HG02852 (cell line): ENCODE measurements around the gene CHRDL2.
"Not testable (repeated sequence)": the region's sequence is repeated elsewhere in the genome, so short reads cannot be mapped to it uniquely, and the experiment has no call there.

Experiments
- ATAC-seq: cut with Tn5 transposase; IDR thresholded peaks from one replicate; pipeline ENCODE4 v1.9.1; 2021; ENCODE audit warnings: mild to moderate bottlenecking, moderate library complexity; ENCODE audit not compliant: unreplicated experiment

CHRDL2 gene

GRCh38 chr11:74673693-74674360, 57.4 kb downstream of the CHRDL2 start:
- ATAC-seq, result no peak

DNA sequence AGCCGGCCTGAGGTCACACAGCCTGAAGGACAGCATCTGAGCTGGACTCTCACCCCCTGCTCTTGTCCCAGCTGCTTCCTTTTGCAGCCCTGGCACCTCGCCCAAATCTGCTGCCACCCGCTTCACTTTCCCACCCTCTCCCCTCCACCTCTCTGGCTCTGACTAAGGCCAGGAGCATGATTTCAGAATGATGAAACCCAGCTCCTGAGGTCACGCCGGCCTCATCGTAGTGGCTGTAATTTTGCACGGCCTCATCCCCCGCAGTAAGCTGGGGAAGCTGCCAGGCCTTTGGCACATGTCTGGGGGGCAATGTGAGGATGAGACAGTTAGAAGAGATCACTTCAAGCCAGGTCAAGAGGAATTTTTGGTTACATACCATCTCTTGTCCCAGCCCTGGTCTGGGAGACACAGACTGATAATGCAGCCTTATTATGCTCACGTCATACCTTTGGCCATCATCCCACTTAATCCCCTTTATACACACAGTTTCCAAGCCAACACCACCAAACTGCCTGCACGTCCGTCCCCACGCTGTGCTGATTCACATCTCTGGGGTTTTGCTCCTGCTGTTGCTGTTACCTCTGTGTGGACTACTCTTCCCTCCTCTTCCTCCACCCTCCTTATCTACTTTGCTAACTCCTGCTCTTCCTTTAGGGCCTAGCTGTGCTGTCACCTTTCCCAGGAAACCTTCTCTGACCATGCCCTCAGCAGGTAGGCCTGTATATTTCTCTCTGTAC, 58.1 kb downstream of the CHRDL2 start:
- ATAC-seq, result no peak

GRCh38 chr11:74672332-74672955, 58.8 kb downstream of the CHRDL2 start:
- ATAC-seq, result no peak

DNA sequence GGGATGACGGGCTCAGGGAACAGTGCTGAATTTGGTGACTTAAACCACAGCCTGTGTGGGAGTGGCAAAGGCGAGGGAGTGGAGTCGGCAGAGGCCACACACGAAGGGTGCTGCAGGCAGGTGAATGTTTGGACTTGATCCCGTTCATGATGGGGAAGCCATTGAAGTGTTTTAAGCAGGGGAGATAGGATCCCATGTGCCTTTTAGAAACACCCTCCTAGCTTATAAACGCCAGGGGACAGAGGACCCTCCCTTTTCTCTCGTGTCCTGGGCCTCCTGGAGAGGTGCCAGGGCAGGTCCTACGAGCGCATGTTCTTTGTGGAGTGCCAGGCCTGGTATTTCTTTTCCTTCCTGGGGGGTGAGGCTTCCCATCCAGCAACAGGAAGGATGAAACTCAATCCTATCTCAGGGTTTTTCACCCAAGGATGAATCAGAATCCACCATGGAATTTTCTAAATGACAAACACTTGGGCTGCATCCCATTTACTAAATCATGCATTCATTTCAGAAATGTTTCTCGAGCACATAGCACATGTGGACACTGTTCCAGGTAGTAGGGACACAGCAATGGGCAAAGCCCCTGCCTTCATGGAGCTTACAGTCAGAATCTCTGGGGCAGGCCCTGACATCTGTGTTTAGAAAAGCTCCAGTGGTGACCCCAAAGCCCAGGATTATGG, 59.6 kb downstream of the CHRDL2 start:
- ATAC-seq, result no peak

DNA sequence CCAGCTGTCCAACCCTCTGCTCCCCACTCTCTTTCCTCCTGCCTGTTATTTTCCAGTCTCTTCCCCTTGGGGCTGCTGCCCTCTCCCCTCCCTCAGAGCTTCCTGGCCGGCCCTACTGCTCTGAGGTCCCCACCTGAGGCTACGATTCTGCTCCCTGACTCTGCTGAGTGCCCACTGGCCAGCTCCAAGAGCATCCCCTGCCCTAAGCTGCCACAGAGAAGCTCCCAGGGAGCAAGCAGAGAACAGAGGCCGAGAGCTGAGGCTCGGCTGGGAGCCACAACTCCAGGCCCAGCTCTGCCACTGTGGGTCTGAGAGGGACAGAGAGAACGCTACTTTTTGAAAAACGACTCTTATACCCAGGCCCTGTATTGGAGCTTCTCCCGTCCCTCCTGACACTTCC, 61.1 kb downstream of the CHRDL2 start:
- ATAC-seq, result no peak

- ATAC-seq, result no peak
Measured at GRCh38 chr11:74669211-74670160, 61.7 kb downstream of the CHRDL2 start.

- ATAC-seq, result no peak
Measured at GRCh38 chr11:74663315-74663714, 67.9 kb downstream of the CHRDL2 start.

DNA sequence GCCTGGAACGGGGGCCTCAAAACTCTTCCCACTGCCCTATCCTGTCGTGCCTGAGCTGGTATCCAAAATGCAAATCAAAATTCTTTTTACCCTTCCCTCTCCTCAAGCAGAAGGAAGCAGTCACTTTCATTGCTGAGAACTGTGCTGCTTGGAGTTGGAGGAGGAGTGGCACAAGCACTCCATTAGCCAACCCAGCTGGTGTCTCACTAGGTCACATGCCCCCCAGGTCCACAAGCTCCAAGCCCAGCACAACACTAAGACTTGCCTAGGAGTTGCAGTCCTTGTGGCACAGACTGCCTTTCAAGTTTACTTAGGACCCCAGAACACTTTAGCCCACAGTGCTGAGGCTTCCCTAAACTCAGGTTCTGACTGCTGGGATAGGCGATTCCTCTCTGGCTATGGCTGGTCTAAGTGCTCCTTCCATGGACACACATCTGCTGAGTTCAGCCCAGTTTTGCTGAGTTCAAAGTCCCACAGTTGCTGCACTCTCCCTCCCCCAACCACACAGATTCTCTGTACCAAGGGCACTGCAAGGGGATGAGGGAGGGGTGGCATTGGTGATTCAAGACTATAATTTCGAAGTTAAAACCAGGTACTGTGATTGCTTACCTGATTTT, 68.6 kb downstream of the CHRDL2 start:
- ATAC-seq, result no peak

- ATAC-seq, result not testable (repeated sequence)
Measured at GRCh38 chr11:74659124-74659523, 72.1 kb downstream of the CHRDL2 start.

DNA sequence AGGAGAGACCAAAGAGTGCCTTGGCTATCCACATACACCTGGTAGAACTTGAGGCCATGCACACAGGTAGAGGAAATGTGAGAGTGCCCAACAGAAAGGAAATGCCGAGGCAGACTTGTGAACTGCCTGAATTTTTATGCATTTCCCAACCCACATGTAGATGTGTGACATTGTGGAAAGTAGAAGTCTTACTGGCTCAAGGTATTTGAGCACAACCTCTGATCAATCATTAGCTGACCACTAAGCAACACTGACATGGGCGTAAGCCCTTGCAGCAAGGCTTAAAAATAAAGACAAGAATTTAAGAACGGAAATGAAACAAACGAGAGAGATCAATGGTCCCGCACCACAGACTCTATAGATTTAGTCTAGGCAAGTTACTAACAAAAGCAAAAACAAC, 76.2 kb downstream of the CHRDL2 start:
- no peak for ATAC-seq

DNA sequence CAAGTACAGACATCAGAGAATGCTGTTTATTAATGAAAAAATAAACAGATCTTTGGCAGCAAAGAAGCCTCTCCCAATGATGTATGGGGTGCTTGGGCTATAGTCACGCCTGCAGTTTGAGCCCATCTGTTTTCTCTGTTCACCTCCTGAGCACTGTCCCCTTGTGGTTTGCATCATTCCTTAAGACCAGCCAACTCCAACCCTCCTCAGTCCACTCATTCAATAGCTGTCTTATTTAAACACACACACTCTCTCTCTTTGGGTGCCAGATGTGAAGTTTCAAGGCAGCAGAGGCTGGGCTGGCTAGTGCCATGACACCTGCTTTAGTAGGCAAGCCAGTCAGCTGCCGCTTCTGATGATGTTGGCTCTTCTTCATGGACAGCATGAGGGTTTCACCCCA, 80.7 kb downstream of the CHRDL2 start:
- ATAC-seq, result no peak

DNA sequence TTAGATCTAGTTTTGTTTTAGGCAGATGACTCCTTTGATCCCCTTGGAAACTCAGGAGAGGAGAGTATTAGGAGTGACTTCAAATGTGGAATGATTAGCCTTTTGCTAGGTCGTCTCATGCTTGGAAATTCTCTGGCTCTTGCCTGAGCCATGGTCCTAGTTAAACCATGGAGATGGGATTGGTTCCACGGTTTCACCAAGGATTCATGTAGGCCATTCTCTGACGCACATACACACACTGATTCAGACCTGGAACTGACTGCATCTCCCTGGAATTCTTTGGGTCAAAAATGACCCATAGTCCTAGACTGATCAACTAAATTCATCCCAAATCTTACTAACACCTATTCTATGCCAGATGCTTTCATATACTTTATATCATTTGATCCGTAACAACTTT, 82.3 kb downstream of the CHRDL2 start:
- ATAC-seq, result no peak

- no peak for ATAC-seq
Measured at GRCh38 chr11:74647831-74648230, 83.4 kb downstream of the CHRDL2 start.

GRCh38 chr11:74647404-74647803, 83.8 kb downstream of the CHRDL2 start:
- no peak for ATAC-seq

DNA sequence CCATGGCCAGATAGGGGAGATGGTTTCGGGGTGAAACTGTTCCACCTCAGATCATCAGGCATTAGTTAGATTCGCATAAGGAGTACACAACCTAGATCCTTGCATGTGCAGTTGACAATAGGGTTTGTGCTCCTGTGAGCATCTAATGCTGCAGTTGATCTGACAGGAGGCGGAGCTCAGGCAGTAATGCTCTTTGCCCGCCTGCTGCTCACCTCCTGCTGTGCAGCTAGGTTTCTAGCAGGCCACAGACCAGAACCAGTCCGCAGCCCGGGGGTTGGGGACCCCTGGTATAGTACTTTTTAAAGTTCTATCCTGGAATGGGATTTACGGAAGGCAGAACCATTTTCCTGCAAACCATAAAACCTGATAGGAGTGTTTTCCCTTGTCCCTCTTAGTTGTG, 84.3 kb downstream of the CHRDL2 start:
- no peak for ATAC-seq
